B cell (primary cell): ENCODE results near the gene SDR42E1. TPM values are rescaled to one million over a fixed set of nuclear protein-coding genes. Genes with fewer than 3 reads are reported as not detected.
"Not testable (repeated sequence)": the region's sequence is repeated elsewhere in the genome, so short reads cannot be mapped to it uniquely, and the experiment has no call there.

Experiments
- ATAC-seq: fragments of 200-7000 bp; cut with Tn5 transposase; one replicate; pipeline ENCODE4 v1.10.0; 2021; ENCODE audit warnings: low read depth, mild to moderate bottlenecking, moderate number of reproducible peaks, moderate library complexity
- CTCF ChIA-PET: fragments of 350-600 bp; sonication (Branson Sonifier 250); formaldehyde crosslinking; loops from one replicate; lab custom pipeline; 2021; ENCODE audit warnings: antibody characterized with exemption, inconsistent platforms; lab: Charles Lee
- POLR2A ChIA-PET: fragments of 350-600 bp; sonication (Branson Sonifier 250); formaldehyde crosslinking; loops from one replicate; lab custom pipeline; 2021; ENCODE audit warnings: antibody characterized with exemption; lab: Charles Lee
- DNase-seq: peaks from one replicate; pipeline ENCODE4 v3.0.0; 2013
- H2AFZ ChIP-seq: 2 replicates; pipeline ENCODE4 v1.6.1; 2012; ENCODE audit warnings: mild to moderate bottlenecking, low read depth, low read length; ENCODE audit not compliant: insufficient read depth, poor library complexity, severe bottlenecking
- H3K27ac ChIP-seq, 2 donors: 1 replicate in 1 of 2; 2 replicates in 1 of 2; pipeline ENCODE4 v1.5.1; 2012 to 2013; ENCODE audit warnings: low read length in 2 of 2, mild to moderate bottlenecking in 2 of 2, moderate library complexity in 1 of 2
- H3K27me3 ChIP-seq, 4 experiments: fragments of 200-600 bp in 1 of 4; sonication (generic) in 1 of 4; replicated peaks in 1 of 4; 1 replicate in 2 of 4; 2 replicates in 2 of 4; pipeline versions ENCODE4 v1.6.1 to v1.7.0; 2013 to 2016; ENCODE audit warnings: low read length in 3 of 4, mild to moderate bottlenecking in 2 of 4, mixed read lengths in 1 of 4, moderate library complexity in 1 of 4; ENCODE audit not compliant: insufficient read depth in 4 of 4, control insufficient read depth in 3 of 4; ENCODE audit errors: control extremely low read depth in 1 of 4
- H3K36me3 ChIP-seq, 2 experiments: replicated peaks in 1 of 2; 1 replicate in 1 of 2; 2 replicates in 1 of 2; pipeline versions ENCODE4 v1.6.1 to v1.7.1; 2013; ENCODE audit warnings: low read length in 1 of 2; ENCODE audit not compliant: insufficient read depth in 2 of 2, control insufficient read depth in 1 of 2; ENCODE audit errors: control extremely low read depth in 1 of 2, extremely low read depth in 1 of 2
- H3K4me1 ChIP-seq, 2 donors: fragments of 200-600 bp in 1 of 2; sonication (generic) in 1 of 2; 1 replicate in 1 of 2; 2 replicates in 1 of 2; pipeline versions ENCODE4 v1.5.1 to v1.6.1; 2013 to 2017; ENCODE audit warnings: low read length in 2 of 2; ENCODE audit not compliant: control insufficient read depth in 2 of 2, insufficient read depth in 2 of 2
- H3K4me2 ChIP-seq: replicated peaks from 2 replicates; pipeline ENCODE3; 2012; ENCODE audit warnings: mild to moderate bottlenecking, low read depth, low read length; ENCODE audit not compliant: poor library complexity, severe bottlenecking
- H3K4me3 ChIP-seq, 5 experiments: fragments of 200-600 bp in 1 of 5; sonication (generic) in 1 of 5; 1 replicate in 3 of 5; 2 replicates in 2 of 5; pipeline versions ENCODE4 v1.5.1 to v1.7.0; 2011 to 2016; ENCODE audit warnings: low read length in 4 of 5, mild to moderate bottlenecking in 4 of 5, low read depth in 2 of 5, control low read depth in 1 of 5, moderate library complexity in 1 of 5; ENCODE audit not compliant: insufficient read depth in 1 of 5; ENCODE audit errors: control extremely low read depth in 1 of 5, extremely low read depth in 1 of 5
- H3K79me2 ChIP-seq: fragments of 200-600 bp; sonication (generic); one replicate; pipeline ENCODE4 v1.6.0; 2016; ENCODE audit warnings: low read length; ENCODE audit not compliant: control insufficient read depth, insufficient read depth
- H3K9ac ChIP-seq: fragments of 200-600 bp; sonication (generic); 2 replicates; pipeline ENCODE4 v1.6.1; 2017; ENCODE audit warnings: mild to moderate bottlenecking, low read length, moderate library complexity
- H3K9me3 ChIP-seq, 3 donors: one replicate each; pipeline versions ENCODE4 v1.6.1 to v1.7.1; 2013; ENCODE audit warnings: low read length in 2 of 3; ENCODE audit not compliant: control insufficient read depth in 2 of 3, insufficient read depth in 1 of 3; ENCODE audit errors: control extremely low read depth in 1 of 3
- H4K20me1 ChIP-seq: 2 replicates; pipeline ENCODE4 v1.6.0; 2012; ENCODE audit warnings: mild to moderate bottlenecking, low read length; ENCODE audit not compliant: insufficient read depth, control insufficient read depth, poor library complexity, severe bottlenecking
- H3K27ac Mint-ChIP-seq: one replicate; pipeline ENCODE4 v1.8.0; 2021; ENCODE audit warnings: mixed read lengths
- H3K27me3 Mint-ChIP-seq: one replicate; pipeline ENCODE4 v1.8.0; 2021; ENCODE audit warnings: mixed read lengths
- H3K4me1 Mint-ChIP-seq: one replicate; pipeline ENCODE4 v1.8.0; 2021; ENCODE audit warnings: mixed read lengths
- H3K4me3 Mint-ChIP-seq: one replicate; pipeline ENCODE4 v1.8.0; 2021; ENCODE audit warnings: mixed read lengths
- H3K9me3 Mint-ChIP-seq: one replicate; pipeline ENCODE4 v1.8.0; 2022; ENCODE audit warnings: mixed read lengths; ENCODE audit not compliant: insufficient read depth
- CTCF ChIP-seq: fragments of 200-600 bp; IDR thresholded peaks from one replicate; pipeline ENCODE4 v1.8.0; 2022; ENCODE audit warnings: antibody characterized with exemption, mild to moderate bottlenecking
- EZH2 ChIP-seq: IDR thresholded peaks from 2 replicates; pipeline ENCODE4 v1.6.1; 2012; ENCODE audit warnings: borderline replicate concordance, low read depth, mild to moderate bottlenecking, moderate library complexity, low read length; ENCODE audit not compliant: insufficient read depth, poor library complexity, severe bottlenecking
- WGBS: methylation state at CpG from one replicate; pipeline ENCODE4 v1.1.5; 2013; ENCODE audit warnings: missing lambda C conversion rate; ENCODE audit not compliant: insufficient coverage; 5-methylcytosine and 5-hydroxymethylcytosine counted together
- intact Hi-C: fragments of 100-400 bp; cut with micrococcal nuclease; formaldehyde crosslinking; loops from one replicate; pipeline ENCODE4 v1.10.0; 2022
- polyA plus RNA-seq: library from polyadenylated mRNA; depleted of rRNA; stranded (reverse); fragments of >200 nt; gene quantifications from 2 replicates; pipeline ENCODE4 v1.2.3, GENCODE V29; 2012
- total RNA-seq, 2 donors: library from RNA; stranded (reverse); fragments of 120-200 nt in 1 of 2; gene quantifications; 1 replicate in 1 of 2; 2 replicates in 1 of 2; pipeline versions ENCODE4 v1.2.3 to v1.2.4, GENCODE V29; 2013 to 2022

Gene SDR42E1
- total and polyA plus RNA-seq, 2 donors (not counting 1 experiment from before 2014, with no cell fraction given) = 2.1 to 6.9 TPM

- H3K4me2 ChIP-seq = no peak overlapping the region
- no peak overlapping the region for H2AFZ ChIP-seq
- no peaks in the 10 kb centered on the region for H3K4me1 Mint-ChIP-seq
- DNase-seq = no peak
- no peaks in the 10 kb centered on the region for H3K4me1 ChIP-seq
- no peaks in the 10 kb centered on the region for H3K9me3 ChIP-seq
- H4K20me1 ChIP-seq = no peaks in the 10 kb centered on the region
- H3K27me3 ChIP-seq = peaks cover 0 to 6% (median 0%) of the 10 kb centered on the region in 4 experiments
- intact Hi-C loops = no loop called here
- H3K9ac ChIP-seq = no peak overlapping the region
- H3K79me2 ChIP-seq = no peaks in the 10 kb centered on the region
- no peak overlapping the region for H3K4me3 ChIP-seq
- ChIA-PET CTCF (no interaction called here), POLR2A (no interaction called here)
- 86% methylated on average over 7 of the region's 8 CpGs for WGBS
- H3K27ac Mint-ChIP-seq = no peak overlapping the region
- H3K9me3 Mint-ChIP-seq = no peaks in the 10 kb centered on the region
- H3K36me3 ChIP-seq = no peaks in the 10 kb centered on the region
- TF ChIP-seq CTCF (no peak), EZH2 (no peak)
- no peak overlapping the region for H3K4me3 Mint-ChIP-seq
- no peak for ATAC-seq
- H3K27me3 Mint-ChIP-seq = peaks cover 9% of the 10 kb centered on the region
- H3K27ac ChIP-seq = no peak overlapping the region
Measured at GRCh38 chr16:81987121-81987520, 24.1 kb downstream of the SDR42E1 start.

- H3K27ac Mint-ChIP-seq, H3K9ac ChIP-seq, CTCF ChIA-PET, H3K27me3 ChIP-seq, H3K36me3 ChIP-seq, H3K4me3 ChIP-seq, H3K4me1 ChIP-seq, intact Hi-C loops, ATAC-seq, H3K9me3 Mint-ChIP-seq, DNase-seq, H2AFZ ChIP-seq, H3K4me1 Mint-ChIP-seq, H3K4me2 ChIP-seq, H3K79me2 ChIP-seq, H3K4me3 Mint-ChIP-seq, H3K27ac ChIP-seq, H4K20me1 ChIP-seq: not testable (repeated sequence)
- H3K27me3 Mint-ChIP-seq = peaks cover 19% of the 10 kb centered on the region
- 97% methylated on average over 16 of the region's 26 CpGs for WGBS
- H3K9me3 ChIP-seq = peaks cover 0 to 18% (median 2%) of the 10 kb centered on the region in 3 donors
- POLR2A ChIA-PET = interaction anchor here (0.7 kb wide), 2 partner anchors 10 to 84 kb away, joined by 3 read pairs; no protein-coding TSS in a partner anchor
Measured at GRCh38 chr16:81977335-81977942, 33.8 kb downstream of the SDR42E1 start.
